SIG-M5 treated with dmso at 0.1 percent for 504 hours (cell line): ENCODE data around the gene VSIG10L.

Source experiments
- DNase-seq: peaks from one replicate; lab custom pipeline; 2025; ENCODE audit not compliant: unreplicated experiment; lab: John Stamatoyannopoulos, UW

The VSIG10L gene

GRCh38 chr19:51339313-51339686, 2.6 kb downstream of the VSIG10L start:
- DNase-seq, result no peak

- DNase-seq, result peak; percentile 72
Measured at GRCh38 chr19:51338563-51339312, 3.2 kb downstream of the VSIG10L start.

- no peak for DNase-seq
Measured at GRCh38 chr19:51337861-51338562, 3.9 kb downstream of the VSIG10L start.

GRCh38 chr19:51337141-51337860, 4.6 kb downstream of the VSIG10L start:
- DNase-seq, result no peak

- no peak for DNase-seq
Measured at GRCh38 chr19:51333836-51334460, 8.0 kb downstream of the VSIG10L start.

GRCh38 chr19:51331716-51332115, 10.2 kb downstream of the VSIG10L start:
- DNase-seq, result no peak

GRCh38 chr19:51331193-51331592, 10.7 kb downstream of the VSIG10L start:
- no peak for DNase-seq

- DNase-seq, result no peak
Measured at GRCh38 chr19:51330366-51330765, 11.6 kb downstream of the VSIG10L start.

GRCh38 chr19:51329411-51329810, 12.5 kb downstream of the VSIG10L start:
- no peak for DNase-seq

GRCh38 chr19:51327066-51328001, 14.6 kb downstream of the VSIG10L start:
- DNase-seq, result peak; percentile 30

- DNase-seq, result no peak
Measured at GRCh38 chr19:51326216-51327065, 15.5 kb downstream of the VSIG10L start.

GRCh38 chr19:51325161-51325976, 16.6 kb downstream of the VSIG10L start:
- no peak for DNase-seq

- no peak for DNase-seq
Measured at GRCh38 chr19:51324167-51324481, 17.8 kb downstream of the VSIG10L start.

- DNase-seq, result no peak
Measured at GRCh38 chr19:51323481-51324166, 18.3 kb downstream of the VSIG10L start.

GRCh38 chr19:51321799-51322198, 20.1 kb downstream of the VSIG10L start:
- no peak for DNase-seq

- DNase-seq, result no peak
Measured at GRCh38 chr19:51320280-51320657, 21.7 kb downstream of the VSIG10L start.

- no peak for DNase-seq
Measured at GRCh38 chr19:51319649-51320279, 22.2 kb downstream of the VSIG10L start.
